ENCODE results near the gene TSR3.

- TF ChIP-seq ZFP30 (CRISPR knock-in tag; IDR thresholded peaks at IDR 0.05) (no peak), CREB5 (CRISPR knock-in tag; IDR thresholded peaks at IDR 0.05; ENCODE audit: low read depth) (no peak), TSHZ2 (CRISPR knock-in tag; IDR thresholded peaks at IDR 0.05) (no peak), CSDC2 (CRISPR knock-in tag; IDR thresholded peaks at IDR 0.05) (no peak), RARB (CRISPR knock-in tag; IDR thresholded peaks at IDR 0.05) (no peak), TOX (CRISPR knock-in tag; IDR thresholded peaks at IDR 0.05; ENCODE audit: borderline replicate concordance) (no peak), ZNF565 (CRISPR knock-in tag; conservative IDR thresholded peaks at IDR 0.05; ENCODE audit: low read depth) (no peak)
Measured at GRCh38 chr16:1340730-1341494, 10.8 kb downstream of the TSR3 start.
